ENCODE data around the gene ZNF3.

DNA sequence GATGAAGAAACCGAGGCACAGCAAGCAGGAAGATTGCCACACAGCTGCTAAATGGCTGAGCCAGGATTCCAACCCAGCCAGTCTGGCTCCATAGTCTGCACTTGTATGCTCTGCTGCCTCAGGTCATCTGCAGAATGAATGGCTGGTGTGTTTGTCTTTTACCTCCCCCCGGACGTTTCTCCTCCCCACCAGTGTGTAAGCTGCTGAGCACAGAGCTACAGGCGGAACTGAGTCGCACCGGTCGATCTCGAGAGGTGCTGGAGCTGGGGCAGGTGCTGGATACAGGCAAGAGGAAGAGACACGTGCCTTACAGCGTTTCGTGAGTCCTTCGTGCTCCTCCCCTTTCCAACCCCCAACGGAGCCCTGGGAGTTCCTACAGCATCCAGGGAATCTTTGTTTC lies 40.5 kb upstream of the ZNF3 start:
- TF ChIP-seq POLR2A (IDR thresholded peaks at IDR 0.05): no peak
- TF ChIP-seq, protein P1, sequence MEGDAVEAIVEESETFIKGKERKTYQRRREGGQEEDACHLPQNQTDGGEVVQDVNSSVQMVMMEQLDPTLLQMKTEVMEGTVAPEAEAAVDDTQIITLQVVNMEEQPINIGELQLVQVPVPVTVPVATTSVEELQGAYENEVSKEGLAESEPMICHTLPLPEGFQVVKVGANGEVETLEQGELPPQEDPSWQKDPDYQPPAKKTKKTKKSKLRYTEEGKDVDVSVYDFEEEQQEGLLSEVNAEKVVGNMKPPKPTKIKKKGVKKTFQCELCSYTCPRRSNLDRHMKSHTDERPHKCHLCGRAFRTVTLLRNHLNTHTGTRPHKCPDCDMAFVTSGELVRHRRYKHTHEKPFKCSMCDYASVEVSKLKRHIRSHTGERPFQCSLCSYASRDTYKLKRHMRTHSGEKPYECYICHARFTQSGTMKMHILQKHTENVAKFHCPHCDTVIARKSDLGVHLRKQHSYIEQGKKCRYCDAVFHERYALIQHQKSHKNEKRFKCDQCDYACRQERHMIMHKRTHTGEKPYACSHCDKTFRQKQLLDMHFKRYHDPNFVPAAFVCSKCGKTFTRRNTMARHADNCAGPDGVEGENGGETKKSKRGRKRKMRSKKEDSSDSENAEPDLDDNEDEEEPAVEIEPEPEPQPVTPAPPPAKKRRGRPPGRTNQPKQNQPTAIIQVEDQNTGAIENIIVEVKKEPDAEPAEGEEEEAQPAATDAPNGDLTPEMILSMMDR (IDR thresholded peaks at IDR 0.05): no peak
